ENCODE data around the gene TBX6. TPM values are rescaled to one million over a fixed set of nuclear protein-coding genes. Genes with fewer than 3 reads are reported as not detected.

TBX6 gene
- total RNA-seq, 1 donor from 2014 or later = 2.9 TPM

- H3K27me3 Mint-ChIP-seq (ENCODE audit: low read depth) = no peaks in the 10 kb centered on the region
- H3K4me3 Mint-ChIP-seq (ENCODE audit: low read depth) = no peak overlapping the region
- H3K27ac Mint-ChIP-seq = peak overlapping the region; percentile 15
- no peak for DNase-seq (ENCODE audit: low spot score)
- no peaks in the 10 kb centered on the region for H3K9me3 Mint-ChIP-seq
- peaks cover 25% of the 10 kb centered on the region for H3K4me1 Mint-ChIP-seq (ENCODE audit: low read depth)
- H3K36me3 Mint-ChIP-seq (ENCODE audit: low read depth) = peaks cover 24% of the 10 kb centered on the region
- intact Hi-C loops (cut with micrococcal nuclease) = no loop called here
These were observed 3.4 kb downstream of the TBX6 start for GRCh38 chr16:30088237-30088831.

GRCh38 chr16:30087181-30087898 lies 4.4 kb downstream of the TBX6 start:
- Mint-ChIP-seq H3K4me3 (ENCODE audit: low read depth) (no peak overlapping the region), H3K9me3 (no peaks in the 10 kb centered on the region), H3K4me1 (ENCODE audit: low read depth) (peaks cover 19% of the 10 kb centered on the region), H3K36me3 (ENCODE audit: low read depth) (peaks cover 27% of the 10 kb centered on the region), H3K27me3 (ENCODE audit: low read depth) (no peaks in the 10 kb centered on the region), H3K27ac (no peak overlapping the region)
- intact Hi-C loops (cut with micrococcal nuclease) = no loop called here
- DNase-seq (ENCODE audit: low spot score) = no peak

GRCh38 chr16:30086291-30087140 lies 5.2 kb downstream of the TBX6 start:
- Mint-ChIP-seq H3K36me3 (ENCODE audit: low read depth) (peaks cover 34% of the 10 kb centered on the region), H3K9me3 (no peaks in the 10 kb centered on the region), H3K27ac (no peak overlapping the region), H3K4me3 (ENCODE audit: low read depth) (no peak overlapping the region), H3K4me1 (ENCODE audit: low read depth) (peaks cover 13% of the 10 kb centered on the region), H3K27me3 (ENCODE audit: low read depth) (no peaks in the 10 kb centered on the region)
- intact Hi-C loops (cut with micrococcal nuclease) = no loop called here
- no peak for DNase-seq (ENCODE audit: low spot score)

GRCh38 chr16:30085820-30086219 lies 5.9 kb downstream of the TBX6 start:
- intact Hi-C loops (cut with micrococcal nuclease) = no loop called here
- no peak for DNase-seq (ENCODE audit: low spot score)
- H3K27ac Mint-ChIP-seq = no peak overlapping the region
- H3K36me3 Mint-ChIP-seq (ENCODE audit: low read depth) = peaks cover 40% of the 10 kb centered on the region
- no peak overlapping the region for H3K4me3 Mint-ChIP-seq (ENCODE audit: low read depth)
- H3K4me1 Mint-ChIP-seq (ENCODE audit: low read depth) = peaks cover 13% of the 10 kb centered on the region
- no peaks in the 10 kb centered on the region for H3K27me3 Mint-ChIP-seq (ENCODE audit: low read depth)
- no peaks in the 10 kb centered on the region for H3K9me3 Mint-ChIP-seq

- peaks cover 9% of the 10 kb centered on the region for H3K4me1 Mint-ChIP-seq (ENCODE audit: low read depth)
- no peak overlapping the region for H3K27ac Mint-ChIP-seq
- H3K9me3 Mint-ChIP-seq = no peaks in the 10 kb centered on the region
- peaks cover 42% of the 10 kb centered on the region for H3K36me3 Mint-ChIP-seq (ENCODE audit: low read depth)
- no peak overlapping the region for H3K4me3 Mint-ChIP-seq (ENCODE audit: low read depth)
- intact Hi-C loops (cut with micrococcal nuclease) = no loop called here
- H3K27me3 Mint-ChIP-seq (ENCODE audit: low read depth) = no peaks in the 10 kb centered on the region
- no peak for DNase-seq (ENCODE audit: low spot score)
These were observed 6.5 kb downstream of the TBX6 start for GRCh38 chr16:30085247-30085646.

- H3K27me3 Mint-ChIP-seq (ENCODE audit: low read depth) = no peaks in the 10 kb centered on the region
- H3K4me1 Mint-ChIP-seq (ENCODE audit: low read depth) = peaks cover 4% of the 10 kb centered on the region
- H3K4me3 Mint-ChIP-seq (ENCODE audit: low read depth) = no peak overlapping the region
- peaks cover 44% of the 10 kb centered on the region for H3K36me3 Mint-ChIP-seq (ENCODE audit: low read depth)
- DNase-seq (ENCODE audit: low spot score) = no peak
- intact Hi-C loops (cut with micrococcal nuclease) = no loop called here
- H3K9me3 Mint-ChIP-seq = no peaks in the 10 kb centered on the region
- H3K27ac Mint-ChIP-seq = no peak overlapping the region
These were observed 6.9 kb downstream of the TBX6 start for GRCh38 chr16:30084816-30085159.

- H3K9me3 Mint-ChIP-seq = no peaks in the 10 kb centered on the region
- intact Hi-C loops (cut with micrococcal nuclease) = no loop called here
These were observed 7.5 kb downstream of the TBX6 start for GRCh38 chr16:30084096-30084815.

GRCh38 chr16:30083216-30084055 lies 8.3 kb downstream of the TBX6 start:
- intact Hi-C loops (cut with micrococcal nuclease) = no loop called here
- Mint-ChIP-seq H3K27me3 (ENCODE audit: low read depth) (no peaks in the 10 kb centered on the region), H3K9me3 (no peaks in the 10 kb centered on the region), H3K27ac (no peak overlapping the region), H3K36me3 (ENCODE audit: low read depth) (peaks cover 54% of the 10 kb centered on the region), H3K4me3 (ENCODE audit: low read depth) (no peak overlapping the region), H3K4me1 (ENCODE audit: low read depth) (peaks cover 5% of the 10 kb centered on the region)
- no peak for DNase-seq (ENCODE audit: low spot score)

More at GRCh38 chr16:30084096-30084815, 7.5 kb downstream of the TBX6 start:
- Mint-ChIP-seq H3K27ac (no peak overlapping the region), H3K4me3 (ENCODE audit: low read depth) (no peak overlapping the region), H3K36me3 (ENCODE audit: low read depth) (peaks cover 49% of the 10 kb centered on the region), H3K4me1 (ENCODE audit: low read depth) (peaks cover 4% of the 10 kb centered on the region), H3K27me3 (ENCODE audit: low read depth) (no peaks in the 10 kb centered on the region)
- DNase-seq (ENCODE audit: low spot score) = no peak

GRCh38 chr16:30082545-30083090 lies 9.1 kb downstream of the TBX6 start:
- Mint-ChIP-seq H3K4me1 (ENCODE audit: low read depth) (peaks cover 11% of the 10 kb centered on the region), H3K36me3 (ENCODE audit: low read depth) (peaks cover 58% of the 10 kb centered on the region), H3K27ac (no peak overlapping the region), H3K9me3 (no peaks in the 10 kb centered on the region), H3K27me3 (ENCODE audit: low read depth) (no peaks in the 10 kb centered on the region), H3K4me3 (ENCODE audit: low read depth) (no peak overlapping the region)
- DNase-seq (ENCODE audit: low spot score) = no peak
- intact Hi-C loops (cut with micrococcal nuclease) = no loop called here

- no peak for DNase-seq (ENCODE audit: low spot score)
- Mint-ChIP-seq H3K27me3 (ENCODE audit: low read depth) (no peaks in the 10 kb centered on the region), H3K4me1 (ENCODE audit: low read depth) (peaks cover 26% of the 10 kb centered on the region), H3K36me3 (ENCODE audit: low read depth) (peaks cover 68% of the 10 kb centered on the region), H3K9me3 (no peaks in the 10 kb centered on the region), H3K4me3 (ENCODE audit: low read depth) (no peak overlapping the region), H3K27ac (no peak overlapping the region)
- intact Hi-C loops (cut with micrococcal nuclease) = no loop called here
These were observed 12.2 kb downstream of the TBX6 start for GRCh38 chr16:30079480-30079879.

GRCh38 chr16:30078744-30079143 lies 13.0 kb downstream of the TBX6 start:
- no peak overlapping the region for H3K27ac Mint-ChIP-seq
- peaks cover 66% of the 10 kb centered on the region for H3K36me3 Mint-ChIP-seq (ENCODE audit: low read depth)
- H3K27me3 Mint-ChIP-seq (ENCODE audit: low read depth) = no peaks in the 10 kb centered on the region
- peaks cover 26% of the 10 kb centered on the region for H3K4me1 Mint-ChIP-seq (ENCODE audit: low read depth)
- DNase-seq (ENCODE audit: low spot score) = no peak
- H3K9me3 Mint-ChIP-seq = no peaks in the 10 kb centered on the region
- intact Hi-C loops (cut with micrococcal nuclease) = no loop called here
- H3K4me3 Mint-ChIP-seq (ENCODE audit: low read depth) = no peak overlapping the region

- no peaks in the 10 kb centered on the region for H3K9me3 Mint-ChIP-seq
These were observed 14.1 kb downstream of the TBX6 start for GRCh38 chr16:30077656-30078055.

More at GRCh38 chr16:30077656-30078055, 14.1 kb downstream of the TBX6 start:
- Mint-ChIP-seq H3K27me3 (ENCODE audit: low read depth) (no peaks in the 10 kb centered on the region), H3K4me1 (ENCODE audit: low read depth) (peaks cover 26% of the 10 kb centered on the region), H3K27ac (peak overlapping the region; percentile 33), H3K4me3 (ENCODE audit: low read depth) (peak overlapping the region; percentile 93), H3K36me3 (ENCODE audit: low read depth) (peaks cover 61% of the 10 kb centered on the region)
- DNase-seq (ENCODE audit: low spot score) = no peak
- intact Hi-C loops (cut with micrococcal nuclease) = no loop called here
